Measurements from ENCODE around the gene MRPS15.
"Not testable (repeated sequence)": the region's sequence is repeated elsewhere in the genome, so short reads cannot be mapped to it uniquely, and the experiment has no call there.

The MRPS15 gene

GRCh38 chr1:36463803-36464604 is at the start of gene MRPS15:
MRPS15 (minus strand) TSS chr1:36464384; CDS start chr1:36464275, 109 bp downstream.
- peak; percentile 96 for DNase-seq

- no peak for DNase-seq
Measured at GRCh38 chr1:36512842-36513241, 48.7 kb upstream of the MRPS15 start.

GRCh38 chr1:36511804-36512798 is 47.9 kb upstream of the MRPS15 start:
- no peak for DNase-seq

GRCh38 chr1:36511220-36511619 is 47.0 kb upstream of the MRPS15 start:
- not testable (repeated sequence) for DNase-seq

- no peak for DNase-seq
Measured at GRCh38 chr1:36510418-36510817, 46.2 kb upstream of the MRPS15 start.

- no peak for DNase-seq
Measured at GRCh38 chr1:36508257-36508656, 44.1 kb upstream of the MRPS15 start.

GRCh38 chr1:36506276-36506920 is 42.2 kb upstream of the MRPS15 start:
- DNase-seq = no peak

- DNase-seq = no peak
Measured at GRCh38 chr1:36503733-36504132, 39.5 kb upstream of the MRPS15 start.

DNA sequence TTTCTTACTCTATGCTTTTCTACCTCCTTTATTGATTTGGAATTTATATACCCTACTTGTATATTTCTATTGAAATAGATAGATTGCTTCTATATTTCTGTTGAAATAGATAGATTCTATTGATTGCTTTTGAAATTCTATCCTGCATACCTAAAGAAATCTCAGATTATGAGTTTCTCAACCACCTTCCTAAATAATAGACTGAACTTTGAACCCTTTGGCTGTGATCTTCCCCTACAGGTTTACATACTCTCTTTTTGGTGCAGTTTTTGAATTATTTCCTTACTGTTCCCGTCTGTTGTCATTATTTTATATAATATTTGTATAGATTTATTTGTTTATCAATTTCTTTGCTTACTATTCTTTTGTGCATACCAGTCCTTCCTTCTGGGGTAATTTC is 39.0 kb upstream of the MRPS15 start:
- DNase-seq = no peak

DNA sequence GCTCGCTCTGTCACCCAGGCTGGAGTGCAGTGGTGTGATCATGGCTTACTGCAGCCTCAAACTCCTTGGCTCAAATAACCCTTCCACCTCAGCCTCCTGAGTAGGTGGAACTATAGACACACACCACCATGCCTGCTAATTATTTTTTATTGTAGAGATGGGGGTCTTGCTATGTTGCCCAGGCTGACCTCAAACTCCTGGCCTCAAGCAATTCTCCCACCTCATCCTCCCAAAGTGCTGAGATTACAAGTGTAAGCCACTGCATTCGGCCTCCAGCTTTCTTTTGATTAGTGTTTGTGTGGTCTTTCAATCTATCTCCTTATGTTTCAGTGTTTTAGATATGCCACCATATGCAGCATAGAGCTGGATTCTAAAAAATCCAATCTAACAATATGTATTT is 38.4 kb upstream of the MRPS15 start:
- DNase-seq = no peak

DNA sequence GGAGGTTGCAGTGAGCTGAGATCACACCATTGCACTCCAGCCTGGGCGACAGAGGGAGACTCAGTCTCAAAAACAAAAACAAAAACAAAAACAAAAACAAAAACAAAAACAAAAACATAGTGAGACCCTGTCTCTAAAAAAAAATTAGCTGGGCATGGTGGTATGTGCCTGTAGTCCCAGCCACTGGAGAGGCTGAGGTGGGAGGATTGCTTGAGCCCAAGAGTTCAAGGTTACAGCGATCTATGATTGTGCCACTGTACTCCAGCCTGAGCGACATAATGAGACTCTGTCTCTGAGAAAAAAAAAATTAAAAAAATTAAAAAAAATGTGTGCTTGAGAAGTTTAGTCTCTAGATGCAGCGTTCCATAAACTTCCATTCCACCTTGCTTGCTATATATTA is 37.7 kb upstream of the MRPS15 start:
- not testable (repeated sequence) for DNase-seq

DNA sequence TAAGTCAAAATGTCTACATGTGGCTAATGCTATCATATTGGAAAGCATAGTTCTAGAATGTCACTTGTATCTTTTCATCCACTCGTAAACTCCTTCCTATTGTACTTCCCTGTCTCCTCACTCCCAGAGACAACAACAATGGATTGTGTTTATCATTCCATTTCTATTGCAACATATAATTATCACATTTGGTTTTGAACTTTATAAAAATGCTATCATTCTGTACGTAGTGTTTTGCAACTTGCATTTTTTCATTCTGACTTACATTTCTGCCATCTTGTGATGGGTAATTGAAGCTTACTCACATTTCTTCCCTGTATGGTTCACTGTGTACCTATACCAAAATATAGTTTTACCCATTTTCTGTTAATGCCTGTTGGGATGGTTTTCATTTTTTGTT is 33.0 kb upstream of the MRPS15 start:
- no peak for DNase-seq

DNA sequence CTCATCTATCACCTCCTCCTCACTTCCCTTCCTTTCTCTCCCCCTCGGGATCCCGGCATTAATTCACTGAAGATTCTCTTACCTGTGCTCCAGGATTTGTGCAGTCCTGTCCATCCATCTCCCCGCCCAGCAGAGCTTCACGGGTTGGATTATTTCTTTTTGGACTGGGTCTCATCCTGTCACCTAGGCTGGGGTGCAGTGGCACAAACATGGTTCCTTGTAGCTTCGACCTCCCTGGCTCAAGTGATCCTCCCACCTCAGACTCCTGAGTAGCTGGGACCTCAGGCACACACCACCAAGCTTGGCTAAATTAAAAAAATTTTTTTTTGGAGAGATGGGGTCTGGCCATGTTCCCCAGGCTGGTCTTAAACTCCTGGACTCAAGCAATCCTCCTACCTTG is 30.8 kb upstream of the MRPS15 start:
- DNase-seq = no peak

DNA sequence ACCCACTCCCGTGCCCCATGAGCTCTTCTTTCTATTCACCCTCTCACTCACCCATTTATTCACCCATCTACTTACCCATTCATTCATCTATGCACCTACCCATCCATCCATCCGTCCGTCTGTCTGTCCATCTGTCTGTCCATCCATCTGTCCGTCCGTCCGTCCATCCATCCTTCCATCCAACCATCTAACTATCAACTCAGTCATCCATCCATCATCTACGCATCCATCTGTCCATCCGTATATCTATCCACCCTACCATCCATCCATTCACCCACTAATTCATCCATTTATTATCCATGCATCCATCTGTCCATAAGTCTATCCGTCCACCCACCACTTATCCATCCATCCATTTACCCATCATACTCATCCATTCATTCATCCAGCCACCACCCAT is 29.3 kb upstream of the MRPS15 start:
- no peak for DNase-seq

GRCh38 chr1:36492491-36492890 is 28.3 kb upstream of the MRPS15 start:
- DNase-seq = no peak

GRCh38 chr1:36489258-36490051 is 25.3 kb upstream of the MRPS15 start:
- not testable (repeated sequence) for DNase-seq

DNA sequence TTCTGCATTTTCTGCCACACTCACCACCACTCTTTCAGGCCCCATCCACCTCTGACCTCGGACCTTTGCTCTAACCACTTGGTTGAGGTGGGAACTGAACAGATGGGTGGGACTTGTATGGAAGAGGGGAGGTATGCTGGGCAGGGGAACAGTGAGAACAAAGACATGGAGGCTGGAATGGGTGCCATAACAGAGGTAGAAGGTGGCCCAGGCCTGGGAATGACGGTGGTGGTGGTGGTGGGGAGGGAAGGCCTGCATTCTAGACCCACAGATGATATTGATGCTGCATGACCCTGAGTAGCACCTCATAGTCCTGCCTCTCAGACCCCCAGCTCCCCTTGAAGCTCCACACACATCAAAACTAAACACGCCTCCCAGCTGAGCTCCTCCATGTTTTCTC is 23.7 kb upstream of the MRPS15 start:
- no peak for DNase-seq

DNA sequence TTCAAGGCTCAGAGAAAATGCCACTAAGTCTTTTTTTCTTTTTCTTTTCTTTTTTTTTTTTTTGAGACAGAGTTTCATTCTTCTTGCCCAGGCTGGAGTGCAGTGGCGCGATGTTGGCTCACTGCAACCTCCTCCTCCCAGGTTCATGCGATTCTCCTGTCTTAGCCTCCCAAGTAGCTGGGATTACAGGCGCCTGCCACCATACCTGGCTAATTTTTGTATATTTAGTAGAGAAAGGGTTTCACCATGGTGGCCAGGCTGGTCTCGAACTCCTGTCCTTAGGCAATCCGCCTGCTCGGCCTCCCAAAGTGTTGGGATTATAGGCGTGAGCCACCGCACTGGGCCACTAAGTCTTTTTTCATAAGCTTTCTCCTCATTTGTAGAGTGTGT is 23.1 kb upstream of the MRPS15 start:
- not testable (repeated sequence) for DNase-seq

DNA sequence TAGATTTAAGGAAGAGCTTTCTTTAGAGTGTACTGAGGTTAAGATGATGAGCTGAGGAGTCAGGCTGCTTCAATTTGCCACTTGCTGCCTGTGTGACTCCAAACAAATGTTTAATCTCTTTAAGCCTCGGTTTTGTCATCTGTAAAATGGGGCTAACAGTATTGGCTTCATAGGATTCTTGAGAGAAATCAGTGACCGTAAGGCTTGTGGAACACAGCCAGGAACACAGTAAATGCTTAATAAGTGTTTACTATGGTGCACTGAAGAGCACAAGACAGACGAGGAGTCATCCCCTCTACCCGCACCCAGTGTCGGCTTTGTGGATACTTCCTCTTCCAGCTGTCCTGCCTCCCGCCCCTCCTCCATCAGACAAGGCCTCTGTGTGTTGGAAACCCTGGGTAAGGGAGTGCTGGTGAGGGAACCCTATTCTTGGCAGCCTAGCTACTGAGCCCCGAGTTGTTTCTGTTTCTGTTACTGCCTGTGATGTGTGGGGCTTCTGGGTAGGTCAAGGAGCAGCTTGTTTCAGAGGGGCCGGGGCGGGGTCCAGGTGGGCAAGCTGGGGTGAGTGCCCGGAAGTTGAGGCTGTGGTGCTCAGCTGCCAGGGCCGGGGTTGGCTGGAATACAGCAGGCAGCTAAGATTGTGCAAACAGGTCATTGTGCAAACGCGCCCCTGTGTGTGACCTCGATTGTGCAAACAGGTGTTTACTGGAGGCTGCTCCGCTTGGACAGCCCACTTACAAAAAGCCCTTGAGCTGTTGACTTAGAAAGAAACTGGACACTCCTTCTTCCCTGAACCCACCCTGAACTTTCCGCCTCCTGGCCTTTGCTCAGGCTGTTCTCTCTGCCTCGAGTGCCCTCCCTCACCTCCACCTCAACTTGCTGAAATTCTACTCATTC is 22.5 kb upstream of the MRPS15 start:
- no peak for DNase-seq

GRCh38 chr1:36486093-36486438 is 21.9 kb upstream of the MRPS15 start:
- no peak for DNase-seq

- DNase-seq = no peak
Measured at GRCh38 chr1:36484099-36484498, 19.9 kb upstream of the MRPS15 start.
